ENCODE measurements around the gene CHAT.

- TF ChIP-seq POLR2AphosphoS5 (IDR thresholded peaks at IDR 0.05): no peak
- no peak for TF ChIP-seq CTCF (IDR thresholded peaks at IDR 0.05; ENCODE audit: poor library complexity, severe bottlenecking)
- TF ChIP-seq REST (IDR thresholded peaks at IDR 0.05; ENCODE audit: borderline replicate concordance): no peak
- TF ChIP-seq TAF1 (IDR thresholded peaks at IDR 0.05; ENCODE audit: low read depth): no peak
- no peak for TF ChIP-seq MXI1 (conservative IDR thresholded peaks at IDR 0.05; ENCODE audit: poor library complexity, severe bottlenecking)
- TF ChIP-seq RAD21 (conservative IDR thresholded peaks at IDR 0.05): no peak
- no peak for TF ChIP-seq EZH2 (IDR thresholded peaks at IDR 0.05; ENCODE audit: borderline replicate concordance, insufficient read depth, low read length, poor library complexity, severe bottlenecking)
- no peak for TF ChIP-seq EP300 (conservative IDR thresholded peaks at IDR 0.05; ENCODE audit: poor library complexity, severe bottlenecking)
- no peak for TF ChIP-seq SMC3 (conservative IDR thresholded peaks at IDR 0.05; ENCODE audit: poor library complexity)
Observed at GRCh38 chr10:49713266-49713665, 99.4 kb downstream of the CHAT start.

Data from neural cell (in vitro differentiated cells).